Muscle of leg (tissue), 11 donors: ENCODE results near the gene FYN. TPM values are rescaled to one million over a fixed set of nuclear protein-coding genes. Genes with fewer than 3 reads are reported as not detected.

Experiments used
- DNase-seq: peaks from one replicate; pipeline ENCODE4 v3.0.0; 2013
- H3K27ac ChIP-seq: one replicate; pipeline ENCODE4 v1.5.1; 2013; ENCODE audit warnings: mild to moderate bottlenecking, low read length, control low read depth
- H3K27me3 ChIP-seq: one replicate; pipeline ENCODE4 v1.6.1; 2013; ENCODE audit warnings: low read length; ENCODE audit not compliant: control insufficient read depth, insufficient read depth
- H3K36me3 ChIP-seq: one replicate; pipeline ENCODE4 v1.6.1; 2013; ENCODE audit warnings: low read length; ENCODE audit not compliant: control insufficient read depth, insufficient read depth
- H3K4me1 ChIP-seq: one replicate; pipeline ENCODE4 v1.6.1; 2013; ENCODE audit warnings: low read length; ENCODE audit not compliant: control insufficient read depth, insufficient read depth
- H3K4me3 ChIP-seq: one replicate; pipeline ENCODE4 v1.5.1; 2013; ENCODE audit warnings: low read length, control low read depth
- H3K9me3 ChIP-seq: replicated peaks from 2 replicates; pipeline ENCODE4 v1.6.1; 2013; ENCODE audit warnings: low read depth, low read length; ENCODE audit not compliant: control insufficient read depth
- WGBS: methylation state at CpG from one replicate; pipeline ENCODE4 v1.1.5; 2013; ENCODE audit warnings: missing lambda C conversion rate; ENCODE audit not compliant: insufficient coverage; 5-methylcytosine and 5-hydroxymethylcytosine counted together
- polyA plus RNA-seq, 8 donors: library from polyadenylated mRNA; unstranded; fragments of 120-200 nt; gene quantifications; one replicate each; pipeline versions ENCODE4 v1.2.1 to v1.2.3, GENCODE V29; 2013; ENCODE audit warnings: inconsistent platforms in 1 of 8, low replicate concordance in 1 of 8; ENCODE audit not compliant: insufficient read length in 8 of 8, insufficient read depth in 1 of 8
- total RNA-seq: library from RNA; stranded (reverse); fragments of 120-200 nt; gene quantifications from one replicate; pipeline ENCODE4 v1.2.4, GENCODE V29; 2013

The FYN gene
- total and polyA plus RNA-seq, 9 donors: 97.1 to 181 (median 152) TPM

GRCh38 chr6:111870051-111870741 lies 3.1 kb downstream of the FYN start:
- H3K4me3 ChIP-seq: peak overlapping the region; percentile 49
- peak overlapping the region; percentile 92 for H3K27ac ChIP-seq
- H3K27me3 ChIP-seq: no peaks in the 10 kb centered on the region
- peaks cover 6% of the 10 kb centered on the region for H3K36me3 ChIP-seq
- DNase-seq: no peak
- WGBS: 54% methylated on average over 2 of the region's 7 CpGs
- no peaks in the 10 kb centered on the region for H3K9me3 ChIP-seq
- H3K4me1 ChIP-seq: peaks cover 16% of the 10 kb centered on the region

GRCh38 chr6:111866857-111867256 lies 6.4 kb downstream of the FYN start:
- Histone ChIP-seq H3K9me3 (no peaks in the 10 kb centered on the region), H3K36me3 (peaks cover 13% of the 10 kb centered on the region), H3K4me1 (peaks cover 27% of the 10 kb centered on the region), H3K4me3 (no peak overlapping the region), H3K27me3 (no peaks in the 10 kb centered on the region), H3K27ac (no peak overlapping the region)
- 84% methylated on average over 2 of the region's 2 CpGs for WGBS
- no peak for DNase-seq

- DNase-seq: no peak
- no peak overlapping the region for H3K4me3 ChIP-seq
- H3K27ac ChIP-seq: no peak overlapping the region
- peaks cover 30% of the 10 kb centered on the region for H3K4me1 ChIP-seq
- H3K27me3 ChIP-seq: no peaks in the 10 kb centered on the region
- H3K36me3 ChIP-seq: peaks cover 13% of the 10 kb centered on the region
- 92% methylated on average over 2 of the region's 8 CpGs for WGBS
- H3K9me3 ChIP-seq: no peaks in the 10 kb centered on the region
These were observed 7.2 kb downstream of the FYN start for GRCh38 chr6:111865909-111866546.

- Histone ChIP-seq H3K4me1 (peaks cover 25% of the 10 kb centered on the region), H3K4me3 (no peak overlapping the region), H3K9me3 (no peaks in the 10 kb centered on the region), H3K27ac (no peak overlapping the region), H3K27me3 (no peaks in the 10 kb centered on the region), H3K36me3 (peaks cover 13% of the 10 kb centered on the region)
- no peak for DNase-seq
- WGBS: 93% methylated on average over 2 of the region's 6 CpGs
These were observed 8.1 kb downstream of the FYN start for GRCh38 chr6:111865049-111865585.

GRCh38 chr6:111864138-111865048 lies 8.9 kb downstream of the FYN start:
- H3K27me3 ChIP-seq: no peaks in the 10 kb centered on the region
- H3K27ac ChIP-seq: no peak overlapping the region
- WGBS: 100% methylated on average over 2 of the region's 6 CpGs
- H3K4me3 ChIP-seq: no peak overlapping the region
- DNase-seq: no peak
- H3K4me1 ChIP-seq: peaks cover 23% of the 10 kb centered on the region
- H3K9me3 ChIP-seq: no peaks in the 10 kb centered on the region
- H3K36me3 ChIP-seq: peaks cover 13% of the 10 kb centered on the region

- H3K4me1 ChIP-seq: peaks cover 22% of the 10 kb centered on the region
- H3K4me3 ChIP-seq: no peak overlapping the region
- H3K9me3 ChIP-seq: no peaks in the 10 kb centered on the region
- no peaks in the 10 kb centered on the region for H3K27me3 ChIP-seq
- H3K36me3 ChIP-seq: peaks cover 14% of the 10 kb centered on the region
- no peak overlapping the region for H3K27ac ChIP-seq
- no peak for DNase-seq
- 83% methylated on average over 2 of the region's 6 CpGs for WGBS
These were observed 10.5 kb downstream of the FYN start for GRCh38 chr6:111862741-111863140.

GRCh38 chr6:111862314-111862713 lies 10.9 kb downstream of the FYN start:
- Histone ChIP-seq H3K4me1 (peaks cover 24% of the 10 kb centered on the region), H3K9me3 (no peaks in the 10 kb centered on the region), H3K4me3 (no peak overlapping the region), H3K27me3 (no peaks in the 10 kb centered on the region), H3K27ac (no peak overlapping the region), H3K36me3 (peaks cover 15% of the 10 kb centered on the region)
- 86% methylated on average over 3 of the region's 5 CpGs for whole genome bisulfite sequencing
- no peak for DNase-seq

GRCh38 chr6:111861431-111861885 lies 11.8 kb downstream of the FYN start:
- WGBS: no CpG with 5 or more reads among the region's 7 CpGs
- DNase-seq: no peak
- Histone ChIP-seq H3K4me1 (peaks cover 24% of the 10 kb centered on the region), H3K27ac (no peak overlapping the region), H3K27me3 (no peaks in the 10 kb centered on the region), H3K9me3 (no peaks in the 10 kb centered on the region), H3K36me3 (peaks cover 10% of the 10 kb centered on the region), H3K4me3 (no peak overlapping the region)

- H3K4me1 ChIP-seq: peaks cover 23% of the 10 kb centered on the region
- WGBS: 80% methylated on average over 1 of the region's 3 CpGs
- no peak overlapping the region for H3K27ac ChIP-seq
These were observed 14.9 kb downstream of the FYN start for GRCh38 chr6:111858347-111858746.

More at GRCh38 chr6:111858347-111858746, 14.9 kb downstream of the FYN start:
- no peak for DNase-seq
- H3K36me3 ChIP-seq: peaks cover 7% of the 10 kb centered on the region
- H3K9me3 ChIP-seq: no peaks in the 10 kb centered on the region
- H3K27me3 ChIP-seq: no peaks in the 10 kb centered on the region
- H3K4me3 ChIP-seq: no peak overlapping the region
